Esophagus muscularis mucosa (tissue), 4 donors: ENCODE measurements around the gene NEURL3. TPM values are rescaled to one million over a fixed set of nuclear protein-coding genes. Genes with fewer than 3 reads are reported as not detected.
A peak's percentile ranks its signal among the peaks of the same experiment; 100 is the strongest.

Experiments used
- DNase-seq: peaks from one replicate; pipeline ENCODE4 v3.0.0-alpha.2; 2017; ENCODE audit errors: extremely low spot score
- H3K27ac ChIP-seq, 4 donors: fragments of 200-600 bp; sonication (generic); replicated peaks in 1 of 4; 1 replicate in 3 of 4; 2 replicates in 1 of 4; pipeline ENCODE4 v1.5.1; 2016 to 2019; ENCODE audit warnings: mild to moderate bottlenecking in 1 of 4
- H3K27me3 ChIP-seq, 4 donors: fragments of 200-600 bp; sonication (generic); one replicate each; pipeline versions ENCODE4 v1.5.1 to v1.6.0; 2016 to 2019
- H3K36me3 ChIP-seq, 4 donors: fragments of 200-600 bp; sonication (generic); one replicate each; pipeline ENCODE4 v1.5.1; 2016 to 2019
- H3K4me1 ChIP-seq, 4 donors: fragments of 200-600 bp; sonication (generic); one replicate each; pipeline ENCODE4 v1.5.1; 2016 to 2019
- H3K4me3 ChIP-seq, 4 donors: fragments of 200-600 bp; sonication (generic); 1 replicate in 2 of 4; 2 replicates in 2 of 4; pipeline ENCODE4 v1.5.1; 2016 to 2019; ENCODE audit warnings: mild to moderate bottlenecking in 4 of 4, moderate library complexity in 1 of 4
- H3K9me3 ChIP-seq, 4 donors: fragments of 200-600 bp; sonication (generic); 1 replicate in 3 of 4; 2 replicates in 1 of 4; pipeline ENCODE4 v1.5.1; 2016 to 2019
- EP300 ChIP-seq: sonication (generic); formaldehyde crosslinking; IDR thresholded peaks from one replicate; pipeline ENCODE4 v1.6.1; 2017; ENCODE audit warnings: antibody characterized with exemption
- POLR2A ChIP-seq: fragments of 450-650 bp; IDR thresholded peaks from one replicate; pipeline ENCODE4 v1.6.1; 2017; ENCODE audit warnings: antibody characterized with exemption, moderate library complexity, mild to moderate bottlenecking, low read depth
- POLR2AphosphoS5 ChIP-seq, 2 donors: sonication (generic); formaldehyde crosslinking; IDR thresholded peaks; one replicate each; pipeline ENCODE4 v1.6.1; 2017; ENCODE audit warnings: antibody characterized with exemption in 2 of 2
- WGBS: methylation state at CpG from one replicate; pipeline ENCODE4 v1.1.5; 2018; 5-methylcytosine and 5-hydroxymethylcytosine counted together
- intact Hi-C: fragments of 100-400 bp; cut with DNase I; formaldehyde crosslinking; loops from one replicate; pipeline ENCODE4 v1.15.1; 2023
- total RNA-seq, 4 donors: library from RNA; depleted of rRNA; stranded (reverse); fragments of >200 nt; gene quantifications; one replicate each; pipeline versions ENCODE4 v1.1.0 to v1.2.1, GENCODE V29; 2016
- TF ChIP-seq, protein P1 (sequence below), 3 experiments: fragments of 200-600 bp in 2 of 3; fragments of 450-650 bp in 1 of 3; sonication (generic) in 2 of 3; IDR thresholded peaks; one replicate each; pipeline ENCODE4 v1.5.1; 2017 to 2019; ENCODE audit warnings: antibody characterized with exemption in 3 of 3, mild to moderate bottlenecking in 2 of 3, moderate library complexity in 1 of 3

The NEURL3 gene
- total RNA-seq, 4 donors from 2014 or later, result not detected

DNA sequence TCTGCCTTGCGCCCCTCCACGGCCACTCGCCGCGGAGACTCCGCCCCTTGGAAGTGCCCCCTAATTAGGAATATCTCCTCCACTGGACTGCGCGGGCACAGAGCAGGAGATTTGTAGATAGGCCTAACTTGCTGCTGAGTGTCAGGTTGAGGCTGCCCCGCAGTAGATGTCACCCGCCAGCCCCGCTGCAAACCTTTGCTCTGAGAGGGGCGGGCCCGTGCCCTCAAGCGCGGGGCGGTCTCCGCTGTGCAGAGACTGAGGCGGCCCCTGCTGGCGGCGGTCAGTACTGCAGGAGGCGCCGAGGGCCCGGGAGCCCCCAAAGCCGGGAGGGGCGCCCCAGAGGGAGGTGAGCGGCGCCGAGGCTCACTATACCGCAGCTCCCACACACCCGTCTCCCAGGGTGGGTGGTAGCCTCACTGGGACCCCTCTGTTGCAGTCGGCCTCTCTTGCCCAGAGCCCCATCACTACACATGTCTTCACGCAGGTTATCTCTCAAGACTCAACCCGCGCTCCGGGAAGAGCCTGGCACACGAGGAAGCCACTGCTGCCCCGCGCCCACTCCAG lies 2.9 kb upstream of the NEURL3 start:
- intact Hi-C loops, result loop anchor here (5.0 to 10.0 kb wide), 2 partner anchors 36 to 373 kb away; partner anchors contain the start of gene ASTL
- Histone ChIP-seq H3K27me3 (peaks cover 0 to under 1% (median 0%) of the 10 kb centered on the region in 4 donors), H3K4me1 (peaks cover 8 to 23% (median 21%) of the 10 kb centered on the region in 4 donors), H3K9me3 (no peaks in the 10 kb centered on the region), H3K36me3 (no peaks in the 10 kb centered on the region), H3K27ac (no peak overlapping the region), H3K4me3 (peak overlapping the region; percentile 40 to 56 (median 44))
- WGBS, result 25% methylated on average over 13 of the region's 38 CpGs
- no peak for DNase-seq
- TF ChIP-seq, protein P1, sequence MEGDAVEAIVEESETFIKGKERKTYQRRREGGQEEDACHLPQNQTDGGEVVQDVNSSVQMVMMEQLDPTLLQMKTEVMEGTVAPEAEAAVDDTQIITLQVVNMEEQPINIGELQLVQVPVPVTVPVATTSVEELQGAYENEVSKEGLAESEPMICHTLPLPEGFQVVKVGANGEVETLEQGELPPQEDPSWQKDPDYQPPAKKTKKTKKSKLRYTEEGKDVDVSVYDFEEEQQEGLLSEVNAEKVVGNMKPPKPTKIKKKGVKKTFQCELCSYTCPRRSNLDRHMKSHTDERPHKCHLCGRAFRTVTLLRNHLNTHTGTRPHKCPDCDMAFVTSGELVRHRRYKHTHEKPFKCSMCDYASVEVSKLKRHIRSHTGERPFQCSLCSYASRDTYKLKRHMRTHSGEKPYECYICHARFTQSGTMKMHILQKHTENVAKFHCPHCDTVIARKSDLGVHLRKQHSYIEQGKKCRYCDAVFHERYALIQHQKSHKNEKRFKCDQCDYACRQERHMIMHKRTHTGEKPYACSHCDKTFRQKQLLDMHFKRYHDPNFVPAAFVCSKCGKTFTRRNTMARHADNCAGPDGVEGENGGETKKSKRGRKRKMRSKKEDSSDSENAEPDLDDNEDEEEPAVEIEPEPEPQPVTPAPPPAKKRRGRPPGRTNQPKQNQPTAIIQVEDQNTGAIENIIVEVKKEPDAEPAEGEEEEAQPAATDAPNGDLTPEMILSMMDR (IDR thresholded peaks at IDR 0.05), result peak in 2 of 3 experiments; percentile 97 to 99
- peak in 1 of 2 donors; percentile 54 for TF ChIP-seq POLR2AphosphoS5 (IDR thresholded peaks at IDR 0.05)
- no peak for TF ChIP-seq POLR2A

DNA sequence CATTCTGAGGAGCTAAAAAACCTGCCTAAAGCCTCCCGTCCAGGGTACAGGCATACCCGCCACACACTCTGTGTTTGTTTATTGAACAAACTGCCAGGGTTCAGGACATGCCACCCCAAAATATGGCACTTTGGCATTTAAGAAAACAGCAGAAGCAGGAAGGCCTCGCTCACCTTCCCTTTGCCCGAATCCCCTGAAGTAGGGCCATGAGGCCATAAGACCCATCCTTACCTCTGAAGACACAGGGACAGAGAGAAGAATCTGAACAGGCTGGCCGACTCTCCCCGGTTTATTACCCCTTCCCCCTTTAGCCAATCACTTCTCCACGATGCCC lies 1.7 kb upstream of the NEURL3 start:
- H3K36me3 ChIP-seq, result no peaks in the 10 kb centered on the region
- WGBS, result 94% methylated on average over 7 of the region's 7 CpGs
- intact Hi-C loops, result loop anchor here (5.0 to 10.0 kb wide), 2 partner anchors 35 to 372 kb away; partner anchors contain the start of gene ASTL

GRCh38 chr2:96506016-96506906 lies 1.1 kb upstream of the NEURL3 start:
- Histone ChIP-seq H3K27me3 (peaks cover 0 to 18% (median 0%) of the 10 kb centered on the region in 4 donors), H3K36me3 (no peaks in the 10 kb centered on the region), H3K4me1 (peaks cover 8 to 32% (median 31%) of the 10 kb centered on the region in 4 donors), H3K27ac (no peak overlapping the region), H3K9me3 (no peaks in the 10 kb centered on the region), H3K4me3 (no peak overlapping the region)
- no peak for TF ChIP-seq POLR2AphosphoS5 (IDR thresholded peaks at IDR 0.05)
- TF ChIP-seq EP300, result no peak
- TF ChIP-seq, protein P1 (IDR thresholded peaks at IDR 0.05), result no peak
- TF ChIP-seq POLR2A, result no peak
- intact Hi-C loops, result loop anchor here (5.0 to 10.0 kb wide), 2 partner anchors 34 to 371 kb away; partner anchors contain the start of gene ASTL
- DNase-seq, result no peak
- WGBS, result 86% methylated on average over 6 of the region's 8 CpGs

More for the DNA sequence above, 1.7 kb upstream of the NEURL3 start:
- Histone ChIP-seq H3K27me3 (peaks cover 0 to 12% (median 0%) of the 10 kb centered on the region in 4 donors), H3K27ac (no peak overlapping the region), H3K4me3 (no peak overlapping the region), H3K4me1 (peaks cover 8 to 31% (median 26%) of the 10 kb centered on the region in 4 donors), H3K9me3 (no peaks in the 10 kb centered on the region)
- DNase-seq, result no peak
- TF ChIP-seq POLR2AphosphoS5 (IDR thresholded peaks at IDR 0.05), result no peak
- no peak for TF ChIP-seq EP300
- TF ChIP-seq POLR2A, result no peak
- TF ChIP-seq, protein P1 (IDR thresholded peaks at IDR 0.05), result no peak

- WGBS, result 75% methylated on average over 4 of the region's 12 CpGs
- Histone ChIP-seq H3K27ac (no peak overlapping the region), H3K4me1 (peaks cover 7 to 31% (median 29%) of the 10 kb centered on the region in 4 donors), H3K36me3 (no peaks in the 10 kb centered on the region), H3K9me3 (no peaks in the 10 kb centered on the region), H3K4me3 (no peak overlapping the region), H3K27me3 (peaks cover 0 to 36% (median 4%) of the 10 kb centered on the region in 4 donors)
- TF ChIP-seq EP300, result no peak
- no peak for DNase-seq
- intact Hi-C loops, result loop anchor here (10.0 kb wide), 1 partner anchor 369 kb away; the partner anchor contains the start of gene ASTL
These were observed 1.4 kb downstream of the NEURL3 start for GRCh38 chr2:96503637-96504243.
